Activated CD8-positive, alpha-beta T cell treated with anti-CD3 and anti-CD28 coated beads for 36 hours (primary cell): ENCODE results near the gene CCDC192. TPM values are rescaled to one million over a fixed set of nuclear protein-coding genes. Genes with fewer than 3 reads are reported as not detected.

Experiments used
- ATAC-seq: fragments of 200-7000 bp; cut with Tn5 transposase; one replicate; pipeline ENCODE4 v1.10.0; 2021; ENCODE audit warnings: mild to moderate bottlenecking, moderate library complexity
- CTCF ChIA-PET: fragments of 350-600 bp; sonication (Branson Sonifier 250); formaldehyde crosslinking; loops from one replicate; lab custom pipeline; 2021; ENCODE audit warnings: antibody characterized with exemption; lab: Charles Lee
- POLR2A ChIA-PET: fragments of 350-600 bp; sonication (Branson Sonifier 250); formaldehyde crosslinking; loops from one replicate; lab custom pipeline; 2021; ENCODE audit warnings: antibody characterized with exemption; lab: Charles Lee
- DNase-seq: peaks from one replicate; pipeline ENCODE4 v3.0.0-alpha.2; 2020
- H3K27ac Mint-ChIP-seq: one replicate; pipeline ENCODE4 v1.8.0; 2021; ENCODE audit warnings: mild to moderate bottlenecking, mixed read lengths
- H3K27me3 Mint-ChIP-seq: one replicate; pipeline ENCODE4 v1.8.0; 2021; ENCODE audit warnings: mixed read lengths
- H3K36me3 Mint-ChIP-seq: one replicate; pipeline ENCODE4 v1.8.0; 2021; ENCODE audit warnings: low read depth, mixed read lengths
- H3K4me1 Mint-ChIP-seq: one replicate; pipeline ENCODE4 v1.8.0; 2021; ENCODE audit warnings: low read depth, mixed read lengths
- H3K4me3 Mint-ChIP-seq: one replicate; pipeline ENCODE4 v1.8.0; 2021; ENCODE audit warnings: mild to moderate bottlenecking, moderate library complexity, mixed read lengths
- H3K9me3 Mint-ChIP-seq: one replicate; pipeline ENCODE4 v1.8.0; 2021; ENCODE audit warnings: mixed read lengths
- CTCF ChIP-seq: fragments of 200-600 bp; IDR thresholded peaks from one replicate; pipeline ENCODE4 v1.8.0; 2022; ENCODE audit warnings: antibody characterized with exemption, mild to moderate bottlenecking
- intact Hi-C: fragments of 100-400 bp; cut with micrococcal nuclease; formaldehyde crosslinking; loops from one replicate; pipeline ENCODE4 v1.10.0; 2022
- total RNA-seq, 2 experiments: library from RNA; stranded (reverse); gene quantifications; one replicate each; pipeline ENCODE4 v1.2.3, GENCODE V29; 2021

Gene CCDC192
- total RNA-seq, 2 experiments from 2014 or later, result not detected

- Mint-ChIP-seq H3K4me1 (peaks cover 7% of the 10 kb centered on the region), H3K27ac (no peak overlapping the region), H3K4me3 (no peak overlapping the region), H3K9me3 (no peaks in the 10 kb centered on the region), H3K27me3 (no peaks in the 10 kb centered on the region), H3K36me3 (no peaks in the 10 kb centered on the region)
- no peak for TF ChIP-seq CTCF
- DNase-seq (no peak), ATAC-seq (no peak)
- intact Hi-C loops, result no loop called here
- POLR2A ChIA-PET, result no interaction called here
- CTCF ChIA-PET, result no interaction called here
Measured at GRCh38 chr5:127912411-127912810, 209.2 kb downstream of the CCDC192 start.

- DNase-seq (no peak), ATAC-seq (no peak)
- Mint-ChIP-seq H3K27ac (no peak overlapping the region), H3K4me3 (no peak overlapping the region), H3K9me3 (no peaks in the 10 kb centered on the region), H3K36me3 (no peaks in the 10 kb centered on the region), H3K4me1 (peaks cover 8% of the 10 kb centered on the region), H3K27me3 (no peaks in the 10 kb centered on the region)
- intact Hi-C loops, result no loop called here
- CTCF ChIA-PET, result interaction anchor here (1.2 kb wide), 1 partner anchor 285 kb away, joined by 3 read pairs; no protein-coding TSS in a partner anchor
- POLR2A ChIA-PET, result no interaction called here
- no peak for TF ChIP-seq CTCF
Measured at GRCh38 chr5:127916885-127917573, 213.8 kb downstream of the CCDC192 start.

- Mint-ChIP-seq H3K4me1 (peaks cover 8% of the 10 kb centered on the region), H3K9me3 (no peaks in the 10 kb centered on the region), H3K36me3 (no peaks in the 10 kb centered on the region), H3K27ac (no peak overlapping the region), H3K4me3 (no peak overlapping the region), H3K27me3 (no peaks in the 10 kb centered on the region)
- intact Hi-C loops, result no loop called here
- POLR2A ChIA-PET, result no interaction called here
- TF ChIP-seq CTCF, result no peak
- no peak for DNase-seq
- CTCF ChIA-PET, result interaction anchor here (1.1 kb wide), 1 partner anchor 43 kb away, joined by 3 read pairs; no protein-coding TSS in a partner anchor
- ATAC-seq, result no peak
Measured at GRCh38 chr5:127919006-127919796, 216.0 kb downstream of the CCDC192 start.

- intact Hi-C loops, result no loop called here
- no peak for TF ChIP-seq CTCF
- no peak for DNase-seq
- no peaks in the 10 kb centered on the region for H3K27me3 Mint-ChIP-seq
- ATAC-seq, result no peak
- H3K4me1 Mint-ChIP-seq, result peaks cover 8% of the 10 kb centered on the region
- ChIA-PET CTCF (interaction anchor here (1.1 kb wide), 1 partner anchor 44 kb away, joined by 3 read pairs; no protein-coding TSS in a partner anchor), POLR2A (no interaction called here)
- no peaks in the 10 kb centered on the region for H3K36me3 Mint-ChIP-seq
- no peaks in the 10 kb centered on the region for H3K9me3 Mint-ChIP-seq
- no peak overlapping the region for H3K27ac Mint-ChIP-seq
- no peak overlapping the region for H3K4me3 Mint-ChIP-seq
Measured at GRCh38 chr5:127919818-127920217, 216.6 kb downstream of the CCDC192 start.

GRCh38 chr5:127920936-127921335 is 217.7 kb downstream of the CCDC192 start:
- POLR2A ChIA-PET, result no interaction called here
- Mint-ChIP-seq H3K4me1 (peaks cover 8% of the 10 kb centered on the region), H3K27ac (no peak overlapping the region)

More at GRCh38 chr5:127920936-127921335, 217.7 kb downstream of the CCDC192 start:
- no peaks in the 10 kb centered on the region for H3K27me3 Mint-ChIP-seq
- no peak for DNase-seq
- no peak for TF ChIP-seq CTCF
- intact Hi-C loops, result no loop called here
- H3K4me3 Mint-ChIP-seq, result no peak overlapping the region
- H3K36me3 Mint-ChIP-seq, result no peaks in the 10 kb centered on the region
- no peak for ATAC-seq
- CTCF ChIA-PET, result no interaction called here
- H3K9me3 Mint-ChIP-seq, result no peaks in the 10 kb centered on the region
